NK-92 (cell line): ENCODE measurements around the gene GLS.
"Not testable (repeated sequence)": the region's sequence is repeated elsewhere in the genome, so short reads cannot be mapped to it uniquely, and the experiment has no call there.

Experiments
- DNase-seq: peaks from one replicate; lab custom pipeline; 2025; ENCODE audit not compliant: unreplicated experiment; lab: John Stamatoyannopoulos, UW

GLS gene

GRCh38 chr2:190929919-190930318, 49.3 kb downstream of the GLS start:
- DNase-seq = no peak

- no peak for DNase-seq
Measured at GRCh38 chr2:190930411-190930810, 49.8 kb downstream of the GLS start.

- no peak for DNase-seq
Measured at GRCh38 chr2:190932514-190932913, 51.9 kb downstream of the GLS start.

- no peak for DNase-seq
Measured at GRCh38 chr2:190933361-190933760, 52.7 kb downstream of the GLS start.

GRCh38 chr2:190935054-190935453, 54.4 kb downstream of the GLS start:
- no peak for DNase-seq

- DNase-seq = no peak
Measured at GRCh38 chr2:190938771-190939335, 58.2 kb downstream of the GLS start.

GRCh38 chr2:190940454-190940853, 59.8 kb downstream of the GLS start:
- DNase-seq = no peak

GRCh38 chr2:190941571-190941970, 61.0 kb downstream of the GLS start:
- no peak for DNase-seq

- DNase-seq = no peak
Measured at GRCh38 chr2:190942697-190943096, 62.1 kb downstream of the GLS start.

- no peak for DNase-seq
Measured at GRCh38 chr2:190943706-190944105, 63.1 kb downstream of the GLS start.

- no peak for DNase-seq
Measured at GRCh38 chr2:190947141-190947540, 66.5 kb downstream of the GLS start.

GRCh38 chr2:190947711-190948251, 67.2 kb downstream of the GLS start:
- DNase-seq = no peak

- no peak for DNase-seq
Measured at GRCh38 chr2:190948671-190949070, 68.0 kb downstream of the GLS start.

- no peak for DNase-seq
Measured at GRCh38 chr2:190950566-190950991, 70.0 kb downstream of the GLS start.

- DNase-seq = no peak
Measured at GRCh38 chr2:190953257-190953656, 72.6 kb downstream of the GLS start.

- DNase-seq = no peak
Measured at GRCh38 chr2:190959911-190960788, 79.5 kb downstream of the GLS start.

- DNase-seq = not testable (repeated sequence)
Measured at GRCh38 chr2:190961117-190961516, 80.5 kb downstream of the GLS start.

GRCh38 chr2:190961918-190962487, 81.4 kb downstream of the GLS start:
- DNase-seq = no peak

- DNase-seq = no peak
Measured at GRCh38 chr2:190963088-190963487, 82.5 kb downstream of the GLS start.

GRCh38 chr2:190964170-190964795, 83.7 kb downstream of the GLS start:
- no peak for DNase-seq

GRCh38 chr2:190965580-190966222, 85.1 kb downstream of the GLS start:
- no peak for DNase-seq
